Loucy (cell line): ENCODE measurements around the gene TOR4A.

ENCODE experiments used
- EZH2phosphoT487 ChIP-seq: fragments of 200-600 bp; IDR thresholded peaks from 2 replicates; pipeline ENCODE4 v1.6.1; 2018; ENCODE audit warnings: antibody characterized with exemption, mild to moderate bottlenecking, moderate library complexity, borderline replicate concordance
- TF ChIP-seq, protein P1 (sequence below): fragments of 200-600 bp; sonication (generic); conservative IDR thresholded peaks from 2 replicates; pipeline ENCODE4 v1.5.1; 2014; ENCODE audit warnings: mild to moderate bottlenecking, antibody characterized with exemption, low read length

DNA sequence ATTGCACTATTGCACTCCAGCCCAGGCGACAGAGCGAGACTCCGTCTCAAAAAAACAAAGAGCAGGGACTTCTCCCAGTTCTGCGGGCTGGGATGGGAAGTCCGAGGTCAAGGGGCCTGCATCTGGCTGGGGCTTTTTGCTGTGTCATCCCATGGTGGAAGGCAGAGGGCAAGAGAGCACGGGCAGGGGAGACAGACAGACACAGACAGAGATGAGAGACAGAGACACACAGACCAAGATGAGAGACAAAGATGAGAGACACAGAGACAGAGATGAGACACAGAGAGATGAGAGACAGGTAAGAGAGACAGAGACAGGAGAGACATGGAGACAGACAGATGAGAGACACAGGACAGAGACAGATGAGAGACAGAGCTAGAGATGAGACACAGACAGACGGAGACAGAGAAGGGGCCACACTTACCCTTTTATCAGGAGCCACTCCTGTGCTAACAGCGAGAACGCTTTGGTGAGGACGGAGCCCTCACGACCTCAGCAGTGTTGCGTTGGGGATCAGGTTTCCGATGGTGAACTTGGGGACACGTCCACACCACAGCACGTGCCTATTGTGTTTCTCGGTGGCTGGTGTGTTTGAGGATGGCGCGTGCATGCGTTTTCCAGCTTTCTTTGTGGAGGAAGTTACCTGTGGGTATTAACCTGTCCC, 8.9 kb upstream of the TOR4A start:
- TF ChIP-seq, protein P1, sequence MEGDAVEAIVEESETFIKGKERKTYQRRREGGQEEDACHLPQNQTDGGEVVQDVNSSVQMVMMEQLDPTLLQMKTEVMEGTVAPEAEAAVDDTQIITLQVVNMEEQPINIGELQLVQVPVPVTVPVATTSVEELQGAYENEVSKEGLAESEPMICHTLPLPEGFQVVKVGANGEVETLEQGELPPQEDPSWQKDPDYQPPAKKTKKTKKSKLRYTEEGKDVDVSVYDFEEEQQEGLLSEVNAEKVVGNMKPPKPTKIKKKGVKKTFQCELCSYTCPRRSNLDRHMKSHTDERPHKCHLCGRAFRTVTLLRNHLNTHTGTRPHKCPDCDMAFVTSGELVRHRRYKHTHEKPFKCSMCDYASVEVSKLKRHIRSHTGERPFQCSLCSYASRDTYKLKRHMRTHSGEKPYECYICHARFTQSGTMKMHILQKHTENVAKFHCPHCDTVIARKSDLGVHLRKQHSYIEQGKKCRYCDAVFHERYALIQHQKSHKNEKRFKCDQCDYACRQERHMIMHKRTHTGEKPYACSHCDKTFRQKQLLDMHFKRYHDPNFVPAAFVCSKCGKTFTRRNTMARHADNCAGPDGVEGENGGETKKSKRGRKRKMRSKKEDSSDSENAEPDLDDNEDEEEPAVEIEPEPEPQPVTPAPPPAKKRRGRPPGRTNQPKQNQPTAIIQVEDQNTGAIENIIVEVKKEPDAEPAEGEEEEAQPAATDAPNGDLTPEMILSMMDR: no peak
- no peak for TF ChIP-seq EZH2phosphoT487
